VCaP (cell line): ENCODE results near the gene FAF2.
"Not testable (repeated sequence)": the region's sequence is repeated elsewhere in the genome, so short reads cannot be mapped to it uniquely, and the experiment has no call there.

ENCODE experiments used
- H3K27ac ChIP-seq: fragments of 450-650 bp; 2 replicates; pipeline ENCODE4 v1.5.1; 2017
- CTCF ChIP-seq: fragments of 450-650 bp; conservative IDR thresholded peaks from 2 replicates; pipeline ENCODE4 v1.5.1; 2017; ENCODE audit warnings: mild to moderate bottlenecking, moderate library complexity

FAF2 gene

GRCh38 chr5:176438959-176439757 lies 9.0 kb upstream of the FAF2 start:
- no peak for TF ChIP-seq CTCF
- no peak overlapping the region for H3K27ac ChIP-seq

- no peak for TF ChIP-seq CTCF
- no peak overlapping the region for H3K27ac ChIP-seq
Observed at GRCh38 chr5:176440927-176441706, 7.1 kb upstream of the FAF2 start.

- no peak for TF ChIP-seq CTCF
- H3K27ac ChIP-seq: no peak overlapping the region
Observed at GRCh38 chr5:176441921-176442323, 6.3 kb upstream of the FAF2 start.

GRCh38 chr5:176442911-176443310 lies 5.3 kb upstream of the FAF2 start:
- H3K27ac ChIP-seq: not testable (repeated sequence)

GRCh38 chr5:176444742-176445141 lies 3.4 kb upstream of the FAF2 start:
- TF ChIP-seq CTCF: no peak

GRCh38 chr5:176446028-176446665 lies 2.0 kb upstream of the FAF2 start:
- no peak overlapping the region for H3K27ac ChIP-seq
- TF ChIP-seq CTCF: no peak

More at GRCh38 chr5:176444742-176445141, 3.4 kb upstream of the FAF2 start:
- H3K27ac ChIP-seq: no peak overlapping the region

- no peak for TF ChIP-seq CTCF
- peak overlapping the region; percentile 98 for H3K27ac ChIP-seq
Observed at GRCh38 chr5:176446884-176447590, 1.1 kb upstream of the FAF2 start.
